ENCODE data around the gene ADGRD1.

GRCh38 chr12:130984183-130985058 is 30.7 kb downstream of the ADGRD1 start:
- TF ChIP-seq GATA2 (IDR thresholded peaks at IDR 0.05; ENCODE audit: low read depth, low read length) (no peak), GATA3 (IDR thresholded peaks at IDR 0.05; ENCODE audit: low read depth, low read length) (no peak)

Data from SH-SY5Y (cell line).